Endothelial cell of umbilical vein (primary cell): ENCODE data around the gene CBFA2T3.

Experiments
- CTCF ChIP-seq, 2 donors: IDR thresholded peaks; 1 replicate in 1 of 2; 2 replicates in 1 of 2; pipeline ENCODE4 v1.5.1; 2011; ENCODE audit warnings: low read length in 2 of 2, mild to moderate bottlenecking in 2 of 2, moderate library complexity in 2 of 2, control low read depth in 1 of 2, inconsistent platforms in 1 of 2, low read depth in 1 of 2; ENCODE audit not compliant: insufficient read depth in 1 of 2; ENCODE audit errors: extremely low read depth in 1 of 2
- EZH2 ChIP-seq: IDR thresholded peaks from 2 replicates; pipeline ENCODE4 v1.6.1; 2012; ENCODE audit warnings: borderline replicate concordance, low read depth, mild to moderate bottlenecking, moderate library complexity, low read length, inconsistent platforms; ENCODE audit not compliant: severe bottlenecking
- GATA2 ChIP-seq: IDR thresholded peaks from 2 replicates; pipeline ENCODE4 v1.7.0; 2011; ENCODE audit warnings: low read depth, mild to moderate bottlenecking, moderate library complexity, mixed read lengths, low read length; ENCODE audit not compliant: insufficient read length, insufficient read depth
- JUN ChIP-seq: IDR thresholded peaks from 2 replicates; pipeline ENCODE4 v1.6.1; 2011; ENCODE audit warnings: borderline replicate concordance, low read depth; ENCODE audit not compliant: insufficient read length, insufficient read depth
- MAX ChIP-seq: IDR thresholded peaks from 2 replicates; pipeline ENCODE4 v1.6.1; 2011; ENCODE audit not compliant: insufficient read depth, insufficient read length
- MYC ChIP-seq: IDR thresholded peaks from one replicate; pipeline ENCODE4 v1.6.1; 2011; ENCODE audit warnings: mild to moderate bottlenecking, low read depth, low read length
- POLR2A ChIP-seq: IDR thresholded peaks from 2 replicates; pipeline ENCODE4 v1.6.1; 2012; ENCODE audit warnings: low read depth, mild to moderate bottlenecking, control low read depth, low read length
- POLR2AphosphoS5 ChIP-seq: IDR thresholded peaks from 2 replicates; pipeline ENCODE4 v1.6.1; 2012; ENCODE audit warnings: low read depth, mild to moderate bottlenecking, control low read depth, low read length, moderate library complexity; ENCODE audit not compliant: insufficient read depth

- TF ChIP-seq EZH2 (no peak), POLR2A (no peak), CTCF (IDR thresholded peaks at IDR 0.05; ENCODE audit: extremely low read depth in 1 of 2, insufficient read depth in 1 of 2, low read depth in 1 of 2, low read length in 2 of 2) (no peak), JUN (no peak), MAX (no peak), MYC (no peak), POLR2AphosphoS5 (no peak), GATA2 (no peak)
Observed at GRCh38 chr16:89022051-89022836, 45.2 kb upstream of the CBFA2T3 start.
